Measurements from ENCODE around the gene DAGLB. TPM values are rescaled to one million over a fixed set of nuclear protein-coding genes. Genes with fewer than 3 reads are reported as not detected.

DAGLB gene
- total RNA-seq, 1 donor from 2014 or later = 28.3 TPM

- H3K36me3 Mint-ChIP-seq (ENCODE audit: low read depth, unreplicated experiment) = peaks cover 30% of the 10 kb centered on the region
- H3K4me2 ChIP-seq (ENCODE audit: low read length) = no peak overlapping the region
- H3K9ac ChIP-seq (ENCODE audit: low read length) = no peak overlapping the region
- H3K27ac ChIP-seq (ENCODE audit: low read depth, low read length) = no peak overlapping the region
- TF ChIP-seq EZH2 (IDR thresholded peaks at IDR 0.05; ENCODE audit: insufficient read depth, low read length) = no peak
- H4K20me1 ChIP-seq (ENCODE audit: insufficient read depth, low read length) = peaks cover 13% of the 10 kb centered on the region
- H3K9me3 Mint-ChIP-seq (ENCODE audit: unreplicated experiment) = no peaks in the 10 kb centered on the region
- no peaks in the 10 kb centered on the region for H3K9me3 ChIP-seq (ENCODE audit: insufficient read depth, low read depth, low read length)
- H3K4me3 Mint-ChIP-seq (ENCODE audit: unreplicated experiment) = no peak overlapping the region
- H3K4me1 Mint-ChIP-seq (ENCODE audit: low read depth, unreplicated experiment) = no peaks in the 10 kb centered on the region
- no peaks in the 10 kb centered on the region for H3K79me2 ChIP-seq (ENCODE audit: insufficient read depth, low read length)
- H3K27me3 Mint-ChIP-seq (ENCODE audit: low read depth, unreplicated experiment) = no peaks in the 10 kb centered on the region
- H2AFZ ChIP-seq (ENCODE audit: low read depth, low read length) = no peak overlapping the region
- H3K4me3 ChIP-seq (ENCODE audit: insufficient read depth, low read depth, low read length) = no peak overlapping the region
- DNase-seq (ENCODE audit: low read depth) (no peak), FAIRE-seq (no peak)
- no peaks in the 10 kb centered on the region for H3K4me1 ChIP-seq (ENCODE audit: insufficient read depth, low read length)
- H3K36me3 ChIP-seq (ENCODE audit: insufficient read depth, low read length) = peaks cover 26% of the 10 kb centered on the region
- no peaks in the 10 kb centered on the region for H3K27me3 ChIP-seq (ENCODE audit: insufficient read depth, low read length)
- H3K27ac Mint-ChIP-seq (ENCODE audit: unreplicated experiment) = no peak overlapping the region
Measured at GRCh38 chr7:6422926-6423632, 24.7 kb downstream of the DAGLB start.

DNA sequence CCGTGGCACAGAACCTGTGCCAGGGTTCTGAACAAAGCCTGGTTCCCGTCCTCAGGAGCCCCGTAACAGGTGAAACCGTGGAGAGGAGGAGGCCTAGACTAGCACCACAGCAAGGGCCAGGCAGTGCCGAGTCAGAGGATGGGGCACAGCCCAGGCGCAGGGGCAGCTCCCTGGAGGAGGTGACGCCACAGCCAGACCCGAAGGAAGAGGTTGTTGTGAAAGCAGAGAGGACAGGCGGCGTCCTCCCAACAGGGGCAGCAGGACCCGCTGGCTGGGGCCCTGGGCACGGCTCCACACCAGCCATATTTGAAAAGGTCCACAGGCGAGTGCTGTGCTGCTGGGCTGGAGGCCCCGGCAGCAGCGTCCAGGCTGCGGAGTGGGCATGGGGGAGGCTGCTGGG is 25.7 kb downstream of the DAGLB start:
- H3K27ac ChIP-seq (ENCODE audit: low read depth, low read length) = no peak overlapping the region
- H3K4me3 ChIP-seq (ENCODE audit: insufficient read depth, low read depth, low read length) = no peak overlapping the region
- H4K20me1 ChIP-seq (ENCODE audit: insufficient read depth, low read length) = peaks cover 17% of the 10 kb centered on the region
- H3K4me3 Mint-ChIP-seq (ENCODE audit: unreplicated experiment) = no peak overlapping the region
- no peaks in the 10 kb centered on the region for H3K79me2 ChIP-seq (ENCODE audit: insufficient read depth, low read length)
- TF ChIP-seq CTCF (IDR thresholded peaks at IDR 0.05; ENCODE audit: insufficient read depth, low read depth, low read length) (no peak), EZH2 (IDR thresholded peaks at IDR 0.05; ENCODE audit: insufficient read depth, low read length) (no peak)
- no peak for DNase-seq (ENCODE audit: low read depth)
- FAIRE-seq = no peak
- H3K4me1 ChIP-seq (ENCODE audit: insufficient read depth, low read length) = no peaks in the 10 kb centered on the region
- no peaks in the 10 kb centered on the region for H3K27me3 Mint-ChIP-seq (ENCODE audit: low read depth, unreplicated experiment)
- H3K36me3 ChIP-seq (ENCODE audit: insufficient read depth, low read length) = peaks cover 24% of the 10 kb centered on the region
- no peaks in the 10 kb centered on the region for H3K4me1 Mint-ChIP-seq (ENCODE audit: low read depth, unreplicated experiment)
- H3K9ac ChIP-seq (ENCODE audit: low read length) = no peak overlapping the region
- H3K9me3 Mint-ChIP-seq (ENCODE audit: unreplicated experiment) = no peaks in the 10 kb centered on the region
- H3K27me3 ChIP-seq (ENCODE audit: insufficient read depth, low read length) = no peaks in the 10 kb centered on the region
- H3K4me2 ChIP-seq (ENCODE audit: low read length) = no peak overlapping the region
- no peaks in the 10 kb centered on the region for H3K9me3 ChIP-seq (ENCODE audit: insufficient read depth, low read depth, low read length)
- no peak overlapping the region for H3K27ac Mint-ChIP-seq (ENCODE audit: unreplicated experiment)
- H2AFZ ChIP-seq (ENCODE audit: low read depth, low read length) = no peak overlapping the region
- peaks cover 27% of the 10 kb centered on the region for H3K36me3 Mint-ChIP-seq (ENCODE audit: low read depth, unreplicated experiment)

GRCh38 chr7:6420680-6421079 is 27.1 kb downstream of the DAGLB start:
- H3K4me3 Mint-ChIP-seq (ENCODE audit: unreplicated experiment) = no peak overlapping the region
- H3K27me3 ChIP-seq (ENCODE audit: insufficient read depth, low read length) = no peaks in the 10 kb centered on the region
- H3K4me1 Mint-ChIP-seq (ENCODE audit: low read depth, unreplicated experiment) = peaks cover 4% of the 10 kb centered on the region
- H3K9ac ChIP-seq (ENCODE audit: low read length) = no peak overlapping the region
- no peaks in the 10 kb centered on the region for H3K9me3 Mint-ChIP-seq (ENCODE audit: unreplicated experiment)
- TF ChIP-seq EZH2 (IDR thresholded peaks at IDR 0.05; ENCODE audit: insufficient read depth, low read length) = no peak
- no peak for TF ChIP-seq CTCF (IDR thresholded peaks at IDR 0.05; ENCODE audit: insufficient read depth, low read depth, low read length)
- no peaks in the 10 kb centered on the region for H3K79me2 ChIP-seq (ENCODE audit: insufficient read depth, low read length)
- peaks cover 13% of the 10 kb centered on the region for H4K20me1 ChIP-seq (ENCODE audit: insufficient read depth, low read length)
- H2AFZ ChIP-seq (ENCODE audit: low read depth, low read length) = no peak overlapping the region
- no peak overlapping the region for H3K4me2 ChIP-seq (ENCODE audit: low read length)
- H3K27ac Mint-ChIP-seq (ENCODE audit: unreplicated experiment) = no peak overlapping the region
- H3K36me3 ChIP-seq (ENCODE audit: insufficient read depth, low read length) = peaks cover 24% of the 10 kb centered on the region
- no peaks in the 10 kb centered on the region for H3K4me1 ChIP-seq (ENCODE audit: insufficient read depth, low read length)
- H3K9me3 ChIP-seq (ENCODE audit: insufficient read depth, low read depth, low read length) = no peaks in the 10 kb centered on the region
- DNase-seq (ENCODE audit: low read depth) (no peak), FAIRE-seq (no peak)
- peaks cover 26% of the 10 kb centered on the region for H3K36me3 Mint-ChIP-seq (ENCODE audit: low read depth, unreplicated experiment)
- H3K27ac ChIP-seq (ENCODE audit: low read depth, low read length) = no peak overlapping the region
- H3K4me3 ChIP-seq (ENCODE audit: insufficient read depth, low read depth, low read length) = no peak overlapping the region
- no peaks in the 10 kb centered on the region for H3K27me3 Mint-ChIP-seq (ENCODE audit: low read depth, unreplicated experiment)

Measured in astrocyte (in vitro differentiated cells and primary cell).